ENCODE results near the gene SLC39A9. TPM values are rescaled to one million over a fixed set of nuclear protein-coding genes. Genes with fewer than 3 reads are reported as not detected.

Gene SLC39A9
- polyA plus RNA-seq, 2 of the 4 experiments (the other 2 are of a cell fraction), result 41.7 to 116 TPM

GRCh38 chr14:69404883-69405282 is 6.4 kb downstream of the SLC39A9 start (continued):
- TF ChIP-seq REST (IDR thresholded peaks at IDR 0.05) (no peak), CBX2 (IDR thresholded peaks at IDR 0.05; ENCODE audit: borderline replicate concordance, low read depth) (no peak), FOXS1 (CRISPR knock-in tag; IDR thresholded peaks at IDR 0.05) (no peak), CHD2 (IDR thresholded peaks at IDR 0.05; ENCODE audit: low read length, partially characterized antibody) (no peak), RFX5 (IDR thresholded peaks at IDR 0.05) (no peak), RNF2 (IDR thresholded peaks at IDR 0.05; ENCODE audit: borderline replicate concordance, low read depth) (no peak), NR3C1 (IDR thresholded peaks at IDR 0.05) (no peak), ZFP36 (IDR thresholded peaks at IDR 0.05; ENCODE audit: borderline replicate concordance, partially characterized antibody) (no peak), HOXB5 (CRISPR knock-in tag; IDR thresholded peaks at IDR 0.05) (no peak)
- TF ChIP-seq, protein P1, sequence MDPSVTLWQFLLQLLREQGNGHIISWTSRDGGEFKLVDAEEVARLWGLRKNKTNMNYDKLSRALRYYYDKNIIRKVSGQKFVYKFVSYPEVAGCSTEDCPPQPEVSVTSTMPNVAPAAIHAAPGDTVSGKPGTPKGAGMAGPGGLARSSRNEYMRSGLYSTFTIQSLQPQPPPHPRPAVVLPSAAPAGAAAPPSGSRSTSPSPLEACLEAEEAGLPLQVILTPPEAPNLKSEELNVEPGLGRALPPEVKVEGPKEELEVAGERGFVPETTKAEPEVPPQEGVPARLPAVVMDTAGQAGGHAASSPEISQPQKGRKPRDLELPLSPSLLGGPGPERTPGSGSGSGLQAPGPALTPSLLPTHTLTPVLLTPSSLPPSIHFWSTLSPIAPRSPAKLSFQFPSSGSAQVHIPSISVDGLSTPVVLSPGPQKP (IDR thresholded peaks at IDR 0.05; ENCODE audit: low read depth, low read length), result no peak

DNA sequence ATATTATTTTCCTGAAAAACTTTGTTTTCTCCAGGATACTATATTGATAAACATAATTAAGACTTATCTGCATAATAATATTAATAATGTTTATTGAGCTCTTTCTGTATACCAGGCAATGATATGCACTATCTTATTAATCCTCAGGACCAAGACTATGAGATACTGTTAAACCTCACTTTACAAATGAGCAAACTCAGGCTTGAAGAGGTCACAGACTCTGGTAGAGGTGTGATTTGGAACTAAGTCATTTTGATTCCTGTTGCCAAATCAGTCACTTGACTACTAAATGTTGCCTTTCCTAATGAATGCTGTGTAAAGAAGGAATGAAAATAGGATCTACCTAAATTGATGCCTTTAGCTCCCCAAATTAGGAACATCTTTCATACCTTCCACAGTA is 7.3 kb downstream of the SLC39A9 start:
- TF ChIP-seq ATOH8 (CRISPR knock-in tag; IDR thresholded peaks at IDR 0.05; ENCODE audit: low read depth) (no peak), RNF2 (IDR thresholded peaks at IDR 0.05; ENCODE audit: borderline replicate concordance, low read depth) (no peak), KDM1A (IDR thresholded peaks at IDR 0.05; ENCODE audit: low read depth) (no peak), RAD21 (conservative IDR thresholded peaks at IDR 0.05 in 1 of 2, IDR thresholded peaks at IDR 0.05 in 1 of 2) (no peak), HOXB13 (CRISPR knock-in tag; IDR thresholded peaks at IDR 0.05; ENCODE audit: low read depth) (no peak), MAZ (IDR thresholded peaks at IDR 0.05; ENCODE audit: borderline replicate concordance, low read depth, low read length) (no peak), CEBPB (IDR thresholded peaks at IDR 0.05) (no peak), FOSL2 (IDR thresholded peaks at IDR 0.05) (no peak), FOSL2 (CRISPR knock-in tag; IDR thresholded peaks at IDR 0.05) (no peak), SMC3 (IDR thresholded peaks at IDR 0.05) (no peak), POLR2A (IDR thresholded peaks at IDR 0.05; ENCODE audit: low read length) (no peak), PHF8 (IDR thresholded peaks at IDR 0.05; ENCODE audit: borderline replicate concordance, low read depth) (no peak), EP300 (IDR thresholded peaks at IDR 0.05) (no peak)
- TF ChIP-seq, protein P2, sequence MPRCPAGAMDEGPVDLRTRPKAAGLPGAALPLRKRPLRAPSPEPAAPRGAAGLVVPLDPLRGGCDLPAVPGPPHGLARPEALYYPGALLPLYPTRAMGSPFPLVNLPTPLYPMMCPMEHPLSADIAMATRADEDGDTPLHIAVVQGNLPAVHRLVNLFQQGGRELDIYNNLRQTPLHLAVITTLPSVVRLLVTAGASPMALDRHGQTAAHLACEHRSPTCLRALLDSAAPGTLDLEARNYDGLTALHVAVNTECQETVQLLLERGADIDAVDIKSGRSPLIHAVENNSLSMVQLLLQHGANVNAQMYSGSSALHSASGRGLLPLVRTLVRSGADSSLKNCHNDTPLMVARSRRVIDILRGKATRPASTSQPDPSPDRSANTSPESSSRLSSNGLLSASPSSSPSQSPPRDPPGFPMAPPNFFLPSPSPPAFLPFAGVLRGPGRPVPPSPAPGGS (IDR thresholded peaks at IDR 0.05), result no peak
- H3K4me2 ChIP-seq, result no peak overlapping the region
- H3K4me3 ChIP-seq, result no peak overlapping the region
- ATAC-seq (no peak), DNase-seq (ENCODE audit: low read depth in 1 of 2, low spot score in 1 of 2) (no peak), FAIRE-seq (no peak)
- H3K4me1 ChIP-seq, result peaks cover 12% of the 10 kb centered on the region; the same call in 2 of the 3 replicates
- H3K27ac ChIP-seq, result no peak overlapping the region
- POLR2A ChIA-PET, result no interaction called here
- no peaks in the 10 kb centered on the region for H3K9me3 ChIP-seq
- CTCF ChIA-PET, result interaction anchor here (0.7 to 2.2 kb wide), 2 partner anchors 54 to 144 kb away, joined by 3 to 5 read pairs; no protein-coding TSS in a partner anchor
